Measurements from ENCODE around the gene ABI3BP. TPM values are rescaled to one million over a fixed set of nuclear protein-coding genes. Genes with fewer than 3 reads are reported as not detected.

The ABI3BP gene
- polyA plus RNA-seq, 1 experiment: 16.3 TPM

DNA sequence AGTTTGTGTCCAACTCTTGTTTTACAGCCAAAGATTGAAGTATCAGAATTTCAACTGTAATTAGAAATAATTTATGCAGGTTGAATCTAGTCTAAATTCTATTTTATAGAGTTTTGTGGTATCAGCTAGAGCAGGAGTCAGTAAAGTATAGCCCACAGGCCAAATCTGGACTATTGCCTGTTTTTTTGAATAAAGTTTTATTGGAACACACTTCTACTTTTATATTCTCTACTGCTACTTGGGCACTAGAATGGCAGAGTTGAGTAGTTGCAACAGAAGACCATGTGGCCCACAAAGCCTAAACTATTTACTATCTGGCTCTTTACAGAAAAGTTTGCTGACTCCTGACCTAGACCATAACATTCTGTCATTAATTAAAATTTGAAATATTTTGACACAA, 247.6 kb downstream of the ABI3BP start:
- TF ChIP-seq, protein P1, sequence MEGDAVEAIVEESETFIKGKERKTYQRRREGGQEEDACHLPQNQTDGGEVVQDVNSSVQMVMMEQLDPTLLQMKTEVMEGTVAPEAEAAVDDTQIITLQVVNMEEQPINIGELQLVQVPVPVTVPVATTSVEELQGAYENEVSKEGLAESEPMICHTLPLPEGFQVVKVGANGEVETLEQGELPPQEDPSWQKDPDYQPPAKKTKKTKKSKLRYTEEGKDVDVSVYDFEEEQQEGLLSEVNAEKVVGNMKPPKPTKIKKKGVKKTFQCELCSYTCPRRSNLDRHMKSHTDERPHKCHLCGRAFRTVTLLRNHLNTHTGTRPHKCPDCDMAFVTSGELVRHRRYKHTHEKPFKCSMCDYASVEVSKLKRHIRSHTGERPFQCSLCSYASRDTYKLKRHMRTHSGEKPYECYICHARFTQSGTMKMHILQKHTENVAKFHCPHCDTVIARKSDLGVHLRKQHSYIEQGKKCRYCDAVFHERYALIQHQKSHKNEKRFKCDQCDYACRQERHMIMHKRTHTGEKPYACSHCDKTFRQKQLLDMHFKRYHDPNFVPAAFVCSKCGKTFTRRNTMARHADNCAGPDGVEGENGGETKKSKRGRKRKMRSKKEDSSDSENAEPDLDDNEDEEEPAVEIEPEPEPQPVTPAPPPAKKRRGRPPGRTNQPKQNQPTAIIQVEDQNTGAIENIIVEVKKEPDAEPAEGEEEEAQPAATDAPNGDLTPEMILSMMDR (IDR thresholded peaks at IDR 0.05; ENCODE audit: insufficient read depth, low read depth, low read length): no peak
- ChIA-PET CTCF (no interaction called here), POLR2A (no interaction called here)
- H3K4me3 ChIP-seq (ENCODE audit: low read depth, low read length): no peak overlapping the region
- H3K36me3 ChIP-seq (ENCODE audit: control insufficient read depth, insufficient read depth, low read length): peaks cover 5% of the 10 kb centered on the region
- DNase-seq (ENCODE audit: low read depth): no peak
- no peaks in the 10 kb centered on the region for H3K27me3 ChIP-seq (ENCODE audit: control insufficient read depth, insufficient read depth, low read length)

DNA sequence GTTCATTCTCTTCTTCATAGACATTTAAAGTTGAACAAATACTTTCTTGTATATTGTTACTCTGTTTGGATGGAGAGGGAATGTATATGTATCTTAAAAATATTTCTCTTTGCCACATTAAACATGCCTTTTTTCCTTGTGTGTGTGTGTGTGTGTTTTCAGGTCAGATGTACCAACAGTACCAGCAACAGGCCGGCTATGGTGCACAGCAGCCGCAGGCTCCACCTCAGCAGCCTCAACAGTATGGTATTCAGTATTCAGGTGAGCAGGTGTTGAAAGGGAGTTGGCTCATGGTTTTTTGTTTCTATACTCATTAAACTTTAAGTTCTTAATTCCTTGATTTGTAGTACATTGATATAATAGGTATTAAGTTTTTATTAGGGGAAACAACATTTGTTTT, 248.6 kb downstream of the ABI3BP start:
- POLR2A ChIA-PET: no interaction called here

GRCh38 chr3:100743535-100743934, 249.7 kb downstream of the ABI3BP start:
- Histone ChIP-seq H3K27me3 (ENCODE audit: control insufficient read depth, insufficient read depth, low read length) (no peaks in the 10 kb centered on the region), H3K4me3 (ENCODE audit: low read depth, low read length) (no peak overlapping the region), H3K36me3 (ENCODE audit: control insufficient read depth, insufficient read depth, low read length) (peaks cover 6% of the 10 kb centered on the region)
- ChIA-PET POLR2A (no interaction called here), CTCF (interaction anchor here (1.2 to 1.3 kb wide), 2 partner anchors 9 kb away, joined by 3 to 4 read pairs; no protein-coding TSS in a partner anchor)
- no peak for DNase-seq (ENCODE audit: low read depth)
- TF ChIP-seq, protein P1 (IDR thresholded peaks at IDR 0.05; ENCODE audit: insufficient read depth, low read depth, low read length): no peak

More for the DNA sequence above, 248.6 kb downstream of the ABI3BP start:
- DNase-seq (ENCODE audit: low read depth): no peak
- TF ChIP-seq, protein P1 (IDR thresholded peaks at IDR 0.05; ENCODE audit: insufficient read depth, low read depth, low read length): no peak
- CTCF ChIA-PET: interaction anchor here (1.2 kb wide), 1 partner anchor 8 kb away, joined by 3 read pairs; no protein-coding TSS in a partner anchor
- H3K4me3 ChIP-seq (ENCODE audit: low read depth, low read length): no peak overlapping the region
- peaks cover 7% of the 10 kb centered on the region for H3K36me3 ChIP-seq (ENCODE audit: control insufficient read depth, insufficient read depth, low read length)
- no peaks in the 10 kb centered on the region for H3K27me3 ChIP-seq (ENCODE audit: control insufficient read depth, insufficient read depth, low read length)

DNA sequence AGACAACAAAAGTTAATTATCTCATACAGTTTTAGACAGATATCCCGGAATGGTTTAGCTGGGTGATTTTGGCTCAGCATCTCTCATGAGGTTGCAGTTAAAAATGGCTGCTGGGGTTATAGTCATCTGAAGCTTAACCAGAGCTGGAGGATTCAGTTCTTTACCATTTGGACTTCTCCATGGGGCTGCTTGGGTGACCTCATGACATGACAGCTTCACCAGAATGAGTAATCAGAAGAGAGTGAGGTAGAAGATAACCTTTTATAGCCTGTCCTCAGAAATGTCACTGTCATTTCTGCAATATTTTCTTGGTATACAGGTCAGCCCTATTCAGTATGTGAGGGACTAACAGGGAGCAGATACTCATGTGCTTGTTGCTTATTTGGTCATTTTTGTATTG, 253.0 kb downstream of the ABI3BP start:
- TF ChIP-seq, protein P1 (IDR thresholded peaks at IDR 0.05; ENCODE audit: insufficient read depth, low read depth, low read length): no peak
- ChIA-PET POLR2A (no interaction called here), CTCF (interaction anchor here (0.6 to 1.5 kb wide), 3 partner anchors 10 to 12 kb away, joined by 3 to 4 read pairs (median 3); no protein-coding TSS in a partner anchor)
- Histone ChIP-seq H3K4me3 (ENCODE audit: low read depth, low read length) (no peak overlapping the region), H3K36me3 (ENCODE audit: control insufficient read depth, insufficient read depth, low read length) (peaks cover 3% of the 10 kb centered on the region), H3K27me3 (ENCODE audit: control insufficient read depth, insufficient read depth, low read length) (no peaks in the 10 kb centered on the region)
- no peak for DNase-seq (ENCODE audit: low read depth)

GRCh38 chr3:100737334-100737733, 255.9 kb downstream of the ABI3BP start:
- Histone ChIP-seq H3K27me3 (ENCODE audit: control insufficient read depth, insufficient read depth, low read length) (no peaks in the 10 kb centered on the region), H3K36me3 (ENCODE audit: control insufficient read depth, insufficient read depth, low read length) (peaks cover 3% of the 10 kb centered on the region), H3K4me3 (ENCODE audit: low read depth, low read length) (no peak overlapping the region)
- TF ChIP-seq, protein P1 (IDR thresholded peaks at IDR 0.05; ENCODE audit: insufficient read depth, low read depth, low read length): peak; percentile 38
- CTCF ChIA-PET: interaction anchor here (0.5 to 0.7 kb wide), 2 partner anchors 101 to 496 kb away, joined by 3 read pairs; no protein-coding TSS in a partner anchor
- POLR2A ChIA-PET: no interaction called here
- DNase-seq (ENCODE audit: low read depth): no peak

All from BJ (cell line).